SU-DHL-6 (cell line): Measurements from ENCODE around the gene TRIM40.

Source experiments
- H2AFZ ChIP-seq: fragments of 200-600 bp; sonication (generic); 2 replicates; pipeline ENCODE4 v1.6.1; 2014; ENCODE audit warnings: low read depth, mild to moderate bottlenecking, moderate library complexity, mixed read lengths, antibody characterized with exemption, low read length; ENCODE audit not compliant: severe bottlenecking
- H3F3A ChIP-seq: fragments of 200-600 bp; shearing (Covaris generic); 2 replicates; pipeline ENCODE4 v1.6.0; 2016; ENCODE audit warnings: antibody characterized with exemption, mild to moderate bottlenecking; ENCODE audit not compliant: insufficient read depth
- H3K27ac ChIP-seq: fragments of 200-600 bp; sonication (generic); 2 replicates; pipeline ENCODE4 v1.5.1; 2016; ENCODE audit warnings: low read depth, mild to moderate bottlenecking, low read length, moderate library complexity, mixed read lengths
- H3K27me3 ChIP-seq: fragments of 200-600 bp; sonication (generic), shearing (Covaris generic); 2 replicates; pipeline ENCODE4 v1.6.0; 2014; ENCODE audit warnings: mild to moderate bottlenecking, low read length
- H3K36me3 ChIP-seq: fragments of 200-600 bp; sonication (generic); 2 replicates; pipeline ENCODE4 v1.6.1; 2014; ENCODE audit warnings: mild to moderate bottlenecking, low read length, mixed read lengths
- H3K4me2 ChIP-seq: fragments of 300-600, 200-600 bp; shearing (Covaris generic), sonication (generic); 2 replicates; pipeline ENCODE4 v1.6.0; 2014; ENCODE audit warnings: low read length, low read depth, mild to moderate bottlenecking; ENCODE audit not compliant: poor library complexity, severe bottlenecking
- H3K4me3 ChIP-seq: fragments of 200-600 bp; sonication (generic); 2 replicates; pipeline ENCODE4 v1.5.1; 2014; ENCODE audit warnings: antibody characterized with exemption, low read length, mild to moderate bottlenecking, mixed read lengths; ENCODE audit not compliant: insufficient read depth, poor library complexity, severe bottlenecking
- H3K79me2 ChIP-seq: fragments of 200-600 bp; sonication (generic); 2 replicates; pipeline ENCODE4 v1.6.1; 2014; ENCODE audit warnings: mild to moderate bottlenecking, low read length, moderate library complexity; ENCODE audit not compliant: insufficient read depth
- H3K9ac ChIP-seq: fragments of 200-600 bp; sonication (generic); 2 replicates; pipeline ENCODE4 v1.7.0; 2014; ENCODE audit warnings: mild to moderate bottlenecking, low read length
- H3K9me2 ChIP-seq: fragments of 200-600 bp; sonication (generic); replicated peaks from 2 replicates; pipeline ENCODE4 v1.6.1; 2014; ENCODE audit warnings: low read length; ENCODE audit not compliant: insufficient read depth
- H3K9me3 ChIP-seq: fragments of 200-600 bp; sonication (generic); 2 replicates; pipeline ENCODE4 v1.6.1; 2014; ENCODE audit warnings: low read length, mixed read lengths; ENCODE audit not compliant: insufficient read depth
- H4K20me1 ChIP-seq: fragments of 200-600 bp; sonication (generic); 2 replicates; pipeline ENCODE4 v1.6.1; 2014; ENCODE audit warnings: low read depth, mild to moderate bottlenecking, antibody characterized with exemption, low read length, moderate library complexity, mixed read lengths
- CTCF ChIP-seq: fragments of 200-600 bp; sonication (generic); IDR thresholded peaks from one replicate; pipeline ENCODE4 v1.5.1; 2017; ENCODE audit warnings: antibody characterized with exemption, mild to moderate bottlenecking, low read length, moderate library complexity; ENCODE audit not compliant: insufficient read depth, poor library complexity, severe bottlenecking
- EZH2phosphoT487 ChIP-seq: fragments of 200-600 bp; sonication (generic), shearing (Covaris generic); conservative IDR thresholded peaks from 2 replicates; pipeline ENCODE4 v1.6.1; 2018; ENCODE audit warnings: mild to moderate bottlenecking, antibody characterized with exemption, low read length, moderate library complexity, mixed read lengths

Gene TRIM40

GRCh38 chr6:30160008-30160784, 24.3 kb downstream of the TRIM40 start:
- Histone ChIP-seq H3K27me3 (no peaks in the 10 kb centered on the region), H3F3A (no peaks in the 10 kb centered on the region), H3K4me3 (no peak overlapping the region), H3K9me3 (no peaks in the 10 kb centered on the region), H3K9me2 (no peaks in the 10 kb centered on the region), H4K20me1 (no peaks in the 10 kb centered on the region), H3K36me3 (no peaks in the 10 kb centered on the region), H3K4me2 (no peak overlapping the region), H3K79me2 (no peaks in the 10 kb centered on the region), H2AFZ (no peak overlapping the region), H3K9ac (no peak overlapping the region), H3K27ac (no peak overlapping the region)
- TF ChIP-seq EZH2phosphoT487 (no peak), CTCF (no peak)

GRCh38 chr6:30160785-30161531, 25.0 kb downstream of the TRIM40 start, which contains the start of gene TRIM10:
TSS of gene TRIM10 (minus strand) at chr6:30161211. CDS start at chr6:30160858, 353 bp downstream.
- no peak within 1 kb of the TSS for H3K4me2 ChIP-seq
- no peaks in the 10 kb centered on the region for H3K79me2 ChIP-seq
- TF ChIP-seq EZH2phosphoT487 (no peak), CTCF (no peak)
- H3K27me3 ChIP-seq = no peaks in the 10 kb centered on the region
- no peak within 1 kb of the TSS for H3K9ac ChIP-seq
- H3K9me3 ChIP-seq = no peaks in the 10 kb centered on the region
- no peak within 1 kb of the TSS for H3K4me3 ChIP-seq
- H3K36me3 ChIP-seq = no peaks in the 10 kb centered on the region
- H3F3A ChIP-seq = no peaks in the 10 kb centered on the region
- H4K20me1 ChIP-seq = no peaks in the 10 kb centered on the region
- no peak within 1 kb of the TSS for H3K27ac ChIP-seq
- no peaks in the 10 kb centered on the region for H3K9me2 ChIP-seq
- H2AFZ ChIP-seq = no peak within 1 kb of the TSS

GRCh38 chr6:30162265-30163089, 26.5 kb downstream of the TRIM40 start:
- Histone ChIP-seq H3K9me3 (no peaks in the 10 kb centered on the region), H3K9me2 (no peaks in the 10 kb centered on the region), H3K27me3 (no peaks in the 10 kb centered on the region; the same call in 1 of the 2 replicates), H3K79me2 (no peaks in the 10 kb centered on the region), H3K9ac (no peak overlapping the region), H3K4me2 (no peak overlapping the region), H3K27ac (no peak overlapping the region), H4K20me1 (no peaks in the 10 kb centered on the region), H3K36me3 (no peaks in the 10 kb centered on the region), H3F3A (no peaks in the 10 kb centered on the region), H2AFZ (no peak overlapping the region), H3K4me3 (no peak overlapping the region)
- TF ChIP-seq EZH2phosphoT487 = no peak
- no peak for TF ChIP-seq CTCF
